HG02588 (cell line): ENCODE measurements around the gene NEK6.

ENCODE experiments used
- ATAC-seq: cut with Tn5 transposase; IDR thresholded peaks from one replicate; pipeline ENCODE4 v1.9.1; 2021; ENCODE audit warnings: mild to moderate bottlenecking, moderate library complexity; ENCODE audit not compliant: unreplicated experiment

NEK6 gene

GRCh38 chr9:124257844-124258606 is at the start of gene NEK6:
TSS of gene NEK6 (plus strand) at chr9:124257949. CDS start at chr9:124301965, 44,016 bp downstream.
- no peak for ATAC-seq

DNA sequence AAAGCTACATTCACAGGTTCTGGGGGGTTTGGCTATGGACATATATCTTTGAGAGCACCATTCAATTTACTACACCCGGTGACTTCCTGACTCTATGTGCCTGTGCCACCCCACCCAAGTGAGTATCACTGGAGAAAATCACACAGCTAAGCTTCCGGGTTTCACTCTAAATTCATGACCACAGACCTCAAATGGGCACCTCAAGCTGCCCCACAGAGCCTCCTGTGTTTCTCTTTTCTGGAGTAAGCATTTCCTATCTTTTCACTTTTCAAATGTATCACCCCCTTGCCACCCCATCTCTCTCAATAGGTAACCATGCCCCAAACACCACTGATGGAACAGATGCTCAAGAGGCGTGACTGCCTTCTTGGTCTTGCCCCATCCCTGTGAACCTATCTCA is 49.2 kb upstream of the NEK6 start:
- no peak for ATAC-seq

DNA sequence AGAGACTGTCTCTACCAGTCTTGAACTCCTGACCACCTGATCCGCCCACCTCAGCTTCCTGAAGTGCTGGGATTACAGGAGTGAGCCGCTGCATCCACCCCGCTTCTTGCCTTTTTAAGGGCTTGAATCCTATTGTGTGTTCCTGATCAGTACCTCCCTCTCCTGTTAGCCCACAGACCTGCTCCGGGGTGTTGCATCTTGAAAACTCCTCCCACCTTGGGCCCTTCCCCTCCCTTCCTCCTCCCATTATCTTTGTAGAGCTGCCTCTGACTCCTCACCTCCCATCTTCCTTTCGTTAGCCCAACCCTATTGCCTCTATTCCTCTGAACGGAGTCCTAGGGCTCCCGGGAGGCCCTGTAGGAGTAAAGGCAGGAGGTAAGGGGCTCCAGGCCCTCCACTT is 48.5 kb upstream of the NEK6 start:
- no peak for ATAC-seq

DNA sequence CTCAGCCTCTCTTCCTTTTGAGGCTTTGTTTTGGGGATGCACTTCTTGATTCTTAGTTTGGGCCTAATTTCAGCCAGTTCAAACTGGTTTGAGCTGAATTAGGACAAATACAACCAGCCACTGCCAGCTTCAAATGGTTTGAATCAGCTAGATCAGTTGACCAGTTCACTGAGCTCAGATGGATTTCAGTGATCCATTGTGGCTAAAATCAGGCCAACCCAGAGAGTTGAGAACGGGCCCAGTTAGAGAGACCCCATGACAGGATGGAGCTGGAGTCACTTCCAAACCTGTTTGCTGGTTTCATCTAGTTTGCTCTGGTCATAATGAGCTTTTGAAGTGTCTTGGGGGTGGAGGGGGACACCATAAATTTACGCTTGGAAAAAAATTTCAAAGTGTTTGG is 48.0 kb upstream of the NEK6 start:
- ATAC-seq, result no peak

DNA sequence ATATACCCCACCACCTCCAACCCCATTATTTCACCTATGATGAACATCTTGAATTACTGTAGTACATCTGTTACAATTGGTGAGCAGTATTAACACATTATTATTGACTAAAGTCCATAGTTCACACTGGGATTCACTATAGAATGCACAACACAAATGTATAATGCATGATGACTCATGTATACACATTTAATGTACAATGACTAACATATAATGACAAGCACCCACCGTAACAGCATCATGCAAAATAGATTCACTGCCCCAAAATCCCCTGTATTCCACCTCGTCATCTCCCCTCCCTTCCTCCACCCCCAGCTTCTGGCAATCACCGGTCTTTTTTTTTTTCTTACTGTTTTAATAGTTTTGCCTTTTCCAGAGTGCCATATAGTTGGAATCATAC is 47.1 kb upstream of the NEK6 start:
- peak; percentile 61 for ATAC-seq

- no peak for ATAC-seq
Observed at GRCh38 chr9:124212381-124213050, 45.2 kb upstream of the NEK6 start.

GRCh38 chr9:124213396-124213795 is 44.4 kb upstream of the NEK6 start:
- ATAC-seq, result no peak

- ATAC-seq, result no peak
Observed at GRCh38 chr9:124214116-124214515, 43.6 kb upstream of the NEK6 start.

DNA sequence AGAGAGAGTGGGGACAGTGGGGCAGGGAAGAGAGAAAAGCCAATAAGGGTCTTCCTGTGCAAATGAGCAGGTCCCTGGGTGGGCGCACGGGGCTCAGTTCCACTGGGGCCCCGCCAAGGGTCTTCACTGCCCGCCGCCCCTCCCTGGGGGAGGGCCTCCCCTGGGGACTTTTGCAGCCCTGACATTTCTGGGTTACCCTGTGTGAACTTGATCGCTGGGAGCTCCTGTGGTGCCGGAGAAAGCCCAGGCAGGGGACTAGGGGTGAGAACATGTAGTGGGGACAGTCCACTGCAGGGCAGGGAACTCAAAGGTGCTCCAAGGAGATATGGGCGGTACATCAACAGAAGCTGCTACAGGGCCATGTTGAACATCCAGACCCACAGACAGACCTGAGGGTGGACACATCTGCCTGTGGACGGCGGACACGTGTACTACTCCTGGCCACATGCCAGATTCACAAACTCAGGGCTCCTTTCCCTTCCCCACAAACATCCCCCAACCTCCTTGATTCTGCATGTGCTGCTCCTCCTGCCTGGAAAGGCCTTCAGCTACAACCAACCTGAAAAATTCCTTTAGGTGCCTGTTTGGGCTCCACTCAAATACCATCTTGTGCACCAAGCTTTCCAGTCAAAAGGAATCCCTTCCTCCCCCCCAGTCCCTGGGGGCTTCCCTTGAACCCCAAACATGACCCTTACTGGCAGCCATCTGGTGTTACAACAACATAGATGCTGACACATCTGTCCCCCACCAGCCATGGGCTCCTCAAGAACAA is 43.0 kb upstream of the NEK6 start:
- no peak for ATAC-seq

DNA sequence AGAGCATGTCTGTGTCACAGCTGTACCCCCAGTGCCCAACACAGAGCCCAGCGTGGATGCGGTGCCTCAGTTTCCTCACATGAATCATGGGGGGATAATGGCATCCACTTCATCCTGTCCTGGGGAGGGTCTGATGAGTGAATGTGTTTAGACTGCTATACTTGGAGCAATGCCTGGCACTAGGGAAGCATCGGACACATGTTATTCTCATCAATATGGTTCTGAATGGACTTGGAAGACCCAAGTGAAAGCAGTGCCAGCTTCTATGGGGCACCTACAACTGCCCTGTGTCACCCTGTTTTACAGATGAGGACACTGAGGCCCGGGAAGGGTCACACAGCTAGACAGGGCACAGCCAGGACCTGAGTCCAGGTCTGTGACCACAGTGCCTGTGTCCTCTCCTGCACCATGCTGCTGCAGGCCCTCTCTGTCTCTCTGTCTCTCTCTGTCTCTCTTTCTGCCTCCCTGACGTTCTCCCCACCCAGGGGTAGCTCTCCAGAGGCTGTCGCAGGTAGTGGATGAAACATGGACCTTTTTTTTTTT is 42.3 kb upstream of the NEK6 start:
- ATAC-seq, result no peak

- ATAC-seq, result no peak
Observed at GRCh38 chr9:124215956-124216355, 41.8 kb upstream of the NEK6 start.

- ATAC-seq, result no peak
Observed at GRCh38 chr9:124216474-124217176, 41.1 kb upstream of the NEK6 start.

GRCh38 chr9:124217836-124218437 is 39.8 kb upstream of the NEK6 start:
- no peak for ATAC-seq

- peak; percentile 51 for ATAC-seq
Observed at GRCh38 chr9:124218438-124218982, 39.2 kb upstream of the NEK6 start.

GRCh38 chr9:124218987-124219461 is 38.7 kb upstream of the NEK6 start:
- peak; percentile 7 for ATAC-seq

- ATAC-seq, result no peak
Observed at GRCh38 chr9:124220946-124221451, 36.8 kb upstream of the NEK6 start.

DNA sequence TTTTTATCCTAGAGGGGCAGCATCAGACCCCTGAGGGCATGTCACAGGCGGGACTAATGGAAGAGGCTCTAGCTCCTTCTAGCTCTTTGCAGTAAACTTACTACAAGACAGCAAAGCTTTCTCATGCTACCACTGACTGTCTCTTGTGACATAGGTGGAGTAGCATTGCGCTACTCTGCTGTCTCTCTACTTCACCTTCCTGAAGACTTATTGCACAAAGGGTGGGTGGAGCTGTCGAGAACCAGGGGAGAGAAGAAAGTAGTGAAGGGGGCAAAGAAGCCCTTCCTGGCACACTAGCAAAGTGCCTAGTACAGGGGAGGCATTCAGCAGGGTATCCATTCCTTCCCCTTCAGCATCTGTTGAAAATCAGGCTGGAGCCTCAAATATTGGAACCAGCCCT is 36.1 kb upstream of the NEK6 start:
- no peak for ATAC-seq

- no peak for ATAC-seq
Observed at GRCh38 chr9:124222109-124222508, 35.6 kb upstream of the NEK6 start.

- no peak for ATAC-seq
Observed at GRCh38 chr9:124222918-124223720, 34.6 kb upstream of the NEK6 start.
